Peyer's patch (tissue), 4 donors: ENCODE data around the gene SSR4.

Experiments used
- POLR2A ChIP-seq, 2 donors: fragments of 450-650 bp; IDR thresholded peaks; one replicate each; pipeline ENCODE4 v1.5.1; 2017; ENCODE audit warnings: antibody characterized with exemption in 2 of 2, mild to moderate bottlenecking in 2 of 2, moderate library complexity in 2 of 2
- TF ChIP-seq, protein P1 (sequence below), 6 experiments: fragments of 450-650 bp in 4 of 6; fragments of 200-600 bp in 2 of 6; sonication (generic) in 1 of 6; IDR thresholded peaks; one replicate each; pipeline ENCODE4 v1.5.1; 2017 to 2019; ENCODE audit warnings: antibody characterized with exemption in 6 of 6, mild to moderate bottlenecking in 3 of 6, moderate library complexity in 1 of 6

DNA sequence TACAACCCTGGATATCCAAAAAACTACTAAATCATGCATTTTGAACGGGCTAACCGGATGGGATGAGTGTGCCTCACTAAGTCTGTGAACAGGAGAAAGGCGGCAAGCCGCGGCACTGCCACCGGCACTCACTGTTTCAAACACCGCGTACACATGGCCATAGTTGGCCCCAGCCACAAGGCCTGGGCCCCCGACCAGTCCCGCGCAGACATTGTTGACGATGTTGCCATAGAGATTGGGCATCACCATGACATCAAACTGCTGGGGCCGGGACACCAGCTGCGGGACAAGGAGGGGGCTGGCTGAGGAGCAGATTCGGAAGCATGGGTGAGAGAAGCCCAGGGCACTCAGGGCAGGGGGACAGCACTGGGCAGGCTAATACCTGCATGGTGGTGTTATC lies 7.8 kb upstream of the SSR4 start:
- TF ChIP-seq, protein P1, sequence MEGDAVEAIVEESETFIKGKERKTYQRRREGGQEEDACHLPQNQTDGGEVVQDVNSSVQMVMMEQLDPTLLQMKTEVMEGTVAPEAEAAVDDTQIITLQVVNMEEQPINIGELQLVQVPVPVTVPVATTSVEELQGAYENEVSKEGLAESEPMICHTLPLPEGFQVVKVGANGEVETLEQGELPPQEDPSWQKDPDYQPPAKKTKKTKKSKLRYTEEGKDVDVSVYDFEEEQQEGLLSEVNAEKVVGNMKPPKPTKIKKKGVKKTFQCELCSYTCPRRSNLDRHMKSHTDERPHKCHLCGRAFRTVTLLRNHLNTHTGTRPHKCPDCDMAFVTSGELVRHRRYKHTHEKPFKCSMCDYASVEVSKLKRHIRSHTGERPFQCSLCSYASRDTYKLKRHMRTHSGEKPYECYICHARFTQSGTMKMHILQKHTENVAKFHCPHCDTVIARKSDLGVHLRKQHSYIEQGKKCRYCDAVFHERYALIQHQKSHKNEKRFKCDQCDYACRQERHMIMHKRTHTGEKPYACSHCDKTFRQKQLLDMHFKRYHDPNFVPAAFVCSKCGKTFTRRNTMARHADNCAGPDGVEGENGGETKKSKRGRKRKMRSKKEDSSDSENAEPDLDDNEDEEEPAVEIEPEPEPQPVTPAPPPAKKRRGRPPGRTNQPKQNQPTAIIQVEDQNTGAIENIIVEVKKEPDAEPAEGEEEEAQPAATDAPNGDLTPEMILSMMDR (IDR thresholded peaks at IDR 0.05): no peak
- TF ChIP-seq POLR2A (IDR thresholded peaks at IDR 0.05): no peak
